Activated naive CD8-positive, alpha-beta T cell treated with anti-CD3 and anti-CD28 coated beads for 36 hours (primary cell): Measurements from ENCODE around the gene LRRC36. TPM values are rescaled to one million over a fixed set of nuclear protein-coding genes. Genes with fewer than 3 reads are reported as not detected.
"Not testable (repeated sequence)": the region's sequence is repeated elsewhere in the genome, so short reads cannot be mapped to it uniquely, and the experiment has no call there.

Source experiments
- DNase-seq: peaks from one replicate; pipeline ENCODE4 v3.0.0; 2021
- H3K27ac Mint-ChIP-seq: one replicate; pipeline ENCODE4 v1.8.0; 2022; ENCODE audit warnings: mild to moderate bottlenecking, moderate library complexity, mixed read lengths
- H3K27me3 Mint-ChIP-seq: one replicate; pipeline ENCODE4 v1.8.0; 2022; ENCODE audit warnings: mild to moderate bottlenecking, mixed read lengths
- H3K36me3 Mint-ChIP-seq: one replicate; pipeline ENCODE4 v1.8.0; 2021; ENCODE audit warnings: mild to moderate bottlenecking, mixed read lengths
- H3K4me1 Mint-ChIP-seq: one replicate; pipeline ENCODE4 v1.8.0; 2021; ENCODE audit warnings: mixed read lengths
- H3K4me3 Mint-ChIP-seq: one replicate; pipeline ENCODE4 v1.8.0; 2022; ENCODE audit warnings: mild to moderate bottlenecking, moderate library complexity, mixed read lengths
- H3K9me3 Mint-ChIP-seq: one replicate; pipeline ENCODE4 v1.8.0; 2022; ENCODE audit warnings: mixed read lengths
- total RNA-seq, 2 experiments: library from RNA; stranded (reverse); gene quantifications; one replicate each; pipeline ENCODE4 v1.2.3, GENCODE V29; 2021

The LRRC36 gene
- total RNA-seq, 2 experiments from 2014 or later, result 0.82 to 1.1 TPM

- no peaks in the 10 kb centered on the region for H3K9me3 Mint-ChIP-seq
- DNase-seq, result no peak
- no peak overlapping the region for H3K4me3 Mint-ChIP-seq
- peaks cover 5% of the 10 kb centered on the region for H3K27me3 Mint-ChIP-seq
- H3K36me3 Mint-ChIP-seq, result no peaks in the 10 kb centered on the region
- peaks cover 2% of the 10 kb centered on the region for H3K4me1 Mint-ChIP-seq
- no peak overlapping the region for H3K27ac Mint-ChIP-seq
Measured at GRCh38 chr16:67411339-67411738, 84.7 kb downstream of the LRRC36 start.

GRCh38 chr16:67412294-67412693 lies 85.7 kb downstream of the LRRC36 start:
- no peak for DNase-seq
- no peak overlapping the region for H3K4me3 Mint-ChIP-seq
- no peaks in the 10 kb centered on the region for H3K36me3 Mint-ChIP-seq
- H3K27me3 Mint-ChIP-seq, result peaks cover 14% of the 10 kb centered on the region
- no peaks in the 10 kb centered on the region for H3K9me3 Mint-ChIP-seq
- peaks cover 5% of the 10 kb centered on the region for H3K4me1 Mint-ChIP-seq
- no peak overlapping the region for H3K27ac Mint-ChIP-seq

- H3K36me3 Mint-ChIP-seq, result no peaks in the 10 kb centered on the region
- peaks cover 5% of the 10 kb centered on the region for H3K4me1 Mint-ChIP-seq
- DNase-seq, result no peak
- H3K4me3 Mint-ChIP-seq, result no peak overlapping the region
- no peak overlapping the region for H3K27ac Mint-ChIP-seq
- no peaks in the 10 kb centered on the region for H3K9me3 Mint-ChIP-seq
- H3K27me3 Mint-ChIP-seq, result peaks cover 21% of the 10 kb centered on the region
Measured at GRCh38 chr16:67413978-67414911, 87.6 kb downstream of the LRRC36 start.

GRCh38 chr16:67415421-67415820 lies 88.8 kb downstream of the LRRC36 start:
- Mint-ChIP-seq H3K4me3 (peak overlapping the region; percentile 67), H3K27me3 (peaks cover 27% of the 10 kb centered on the region)
- H3K27ac Mint-ChIP-seq, DNase-seq, H3K9me3 Mint-ChIP-seq, H3K4me1 Mint-ChIP-seq, H3K36me3 Mint-ChIP-seq: not testable (repeated sequence)

GRCh38 chr16:67415872-67416793 lies 89.5 kb downstream of the LRRC36 start, which contains the start of gene ZDHHC1:
ZDHHC1 (minus strand) TSS chr16:67416477; CDS start chr16:67407775, 8,702 bp downstream.
- DNase-seq, result peak; percentile 74
- Mint-ChIP-seq H3K27ac (no peak within 1 kb of the TSS), H3K4me1 (peaks cover 5% of the 10 kb centered on the region), H3K9me3 (no peaks in the 10 kb centered on the region), H3K4me3 (peak within 1 kb of the TSS; percentile 72), H3K27me3 (peaks cover 27% of the 10 kb centered on the region), H3K36me3 (no peaks in the 10 kb centered on the region)

GRCh38 chr16:67417333-67418061 lies 90.9 kb downstream of the LRRC36 start:
- Mint-ChIP-seq H3K4me3 (peak overlapping the region; percentile 72), H3K27me3 (peaks cover 27% of the 10 kb centered on the region), H3K27ac (no peak overlapping the region), H3K36me3 (no peaks in the 10 kb centered on the region), H3K4me1 (peaks cover 5% of the 10 kb centered on the region), H3K9me3 (no peaks in the 10 kb centered on the region)
- DNase-seq, result no peak

- Mint-ChIP-seq H3K4me1 (peaks cover 5% of the 10 kb centered on the region), H3K27ac (no peak overlapping the region), H3K36me3 (no peaks in the 10 kb centered on the region)
Measured at GRCh38 chr16:67419502-67419901, 92.9 kb downstream of the LRRC36 start.

GRCh38 chr16:67419931-67420330 lies 93.3 kb downstream of the LRRC36 start:
- no peaks in the 10 kb centered on the region for H3K36me3 Mint-ChIP-seq
- H3K9me3 Mint-ChIP-seq, result no peaks in the 10 kb centered on the region
- peaks cover 28% of the 10 kb centered on the region for H3K27me3 Mint-ChIP-seq
- DNase-seq, result no peak
- no peak overlapping the region for H3K4me3 Mint-ChIP-seq
- H3K4me1 Mint-ChIP-seq, result peaks cover 5% of the 10 kb centered on the region
- no peak overlapping the region for H3K27ac Mint-ChIP-seq

More at GRCh38 chr16:67419502-67419901, 92.9 kb downstream of the LRRC36 start:
- Mint-ChIP-seq H3K4me3 (no peak overlapping the region), H3K9me3 (no peaks in the 10 kb centered on the region), H3K27me3 (peaks cover 27% of the 10 kb centered on the region)
- no peak for DNase-seq

- Mint-ChIP-seq H3K27ac (no peak overlapping the region), H3K9me3 (no peaks in the 10 kb centered on the region), H3K27me3 (peaks cover 27% of the 10 kb centered on the region), H3K36me3 (no peaks in the 10 kb centered on the region), H3K4me3 (no peak overlapping the region), H3K4me1 (peaks cover 3% of the 10 kb centered on the region)
- no peak for DNase-seq
Measured at GRCh38 chr16:67421030-67421429, 94.4 kb downstream of the LRRC36 start.

GRCh38 chr16:67423015-67423414 lies 96.4 kb downstream of the LRRC36 start:
- Mint-ChIP-seq H3K9me3 (no peaks in the 10 kb centered on the region), H3K4me3 (no peak overlapping the region), H3K27ac (no peak overlapping the region), H3K36me3 (no peaks in the 10 kb centered on the region), H3K27me3 (peaks cover 21% of the 10 kb centered on the region), H3K4me1 (no peaks in the 10 kb centered on the region)
- no peak for DNase-seq

- Mint-ChIP-seq H3K36me3 (no peaks in the 10 kb centered on the region), H3K4me3 (no peak overlapping the region), H3K27me3 (peaks cover 25% of the 10 kb centered on the region), H3K4me1 (no peaks in the 10 kb centered on the region), H3K27ac (no peak overlapping the region), H3K9me3 (no peaks in the 10 kb centered on the region)
- DNase-seq, result no peak
Measured at GRCh38 chr16:67423611-67424260, 97.1 kb downstream of the LRRC36 start.

- no peaks in the 10 kb centered on the region for H3K4me1 Mint-ChIP-seq
- no peaks in the 10 kb centered on the region for H3K9me3 Mint-ChIP-seq
- H3K36me3 Mint-ChIP-seq, result no peaks in the 10 kb centered on the region
- peaks cover 29% of the 10 kb centered on the region for H3K27me3 Mint-ChIP-seq
- H3K4me3 Mint-ChIP-seq, result no peak overlapping the region
- no peak for DNase-seq
- no peak overlapping the region for H3K27ac Mint-ChIP-seq
Measured at GRCh38 chr16:67424261-67424615, 97.6 kb downstream of the LRRC36 start.

- Mint-ChIP-seq H3K36me3 (no peaks in the 10 kb centered on the region), H3K9me3 (no peaks in the 10 kb centered on the region), H3K4me3 (no peak overlapping the region), H3K4me1 (no peaks in the 10 kb centered on the region), H3K27ac (no peak overlapping the region), H3K27me3 (peaks cover 29% of the 10 kb centered on the region)
- DNase-seq, result no peak
Measured at GRCh38 chr16:67425061-67425460, 98.4 kb downstream of the LRRC36 start.

GRCh38 chr16:67425580-67425979 lies 99.0 kb downstream of the LRRC36 start:
- Mint-ChIP-seq H3K4me1 (peaks cover 4% of the 10 kb centered on the region), H3K27ac (no peak overlapping the region), H3K36me3 (no peaks in the 10 kb centered on the region), H3K4me3 (no peak overlapping the region), H3K9me3 (no peaks in the 10 kb centered on the region), H3K27me3 (peaks cover 33% of the 10 kb centered on the region)
- DNase-seq, result no peak
